Liver (tissue), 3 donors: ENCODE measurements around the gene CREB1.

Experiments
- CTCF ChIP-seq: fragments of 150-350 bp; IDR thresholded peaks from 2 replicates; pipeline ENCODE4 v1.5.1; 2017; ENCODE audit warnings: improper control_type of control experiment, low read depth, low read length; ENCODE audit not compliant: missing input control
- RAD21 ChIP-seq, 2 donors: IDR thresholded peaks; 2 replicates each; pipeline ENCODE4 v1.6.1; 2016; ENCODE audit warnings: antibody characterized with exemption in 2 of 2, mild to moderate bottlenecking in 2 of 2
- REST ChIP-seq: IDR thresholded peaks from 2 replicates; pipeline ENCODE4 v1.6.1; 2016; ENCODE audit warnings: antibody characterized with exemption, mild to moderate bottlenecking
- ZBTB33 ChIP-seq: IDR thresholded peaks from 2 replicates; pipeline ENCODE4 v1.6.1; 2016; ENCODE audit warnings: antibody characterized with exemption
- donor health status: healthy.
- donor health status: healthy.

- no peak for TF ChIP-seq REST
- no peak for TF ChIP-seq RAD21 (IDR thresholded peaks at IDR 0.05)
- no peak for TF ChIP-seq ZBTB33
- no peak for TF ChIP-seq CTCF
Measured at GRCh38 chr2:207525296-207525695, 4.5 kb upstream of the CREB1 start.
